Upper lobe of left lung (tissue), 4 donors: ENCODE measurements around the gene PTRH2.

ENCODE experiments used
- CTCF ChIP-seq, 6 experiments: fragments of 450-650 bp in 4 of 6; fragments of 200-600 bp in 2 of 6; sonication (generic) in 2 of 6; IDR thresholded peaks; one replicate each; pipeline ENCODE4 v1.5.1; 2016 to 2019; ENCODE audit warnings: antibody characterized with exemption in 6 of 6
- POLR2A ChIP-seq, 4 donors: fragments of 450-650 bp; IDR thresholded peaks; one replicate each; pipeline ENCODE4 v1.5.1; 2016 to 2017; ENCODE audit warnings: antibody characterized with exemption in 4 of 4, mild to moderate bottlenecking in 2 of 4

- TF ChIP-seq CTCF (IDR thresholded peaks at IDR 0.05) (no peak), POLR2A (IDR thresholded peaks at IDR 0.05) (no peak)
Measured at GRCh38 chr17:59714255-59714654, 7.0 kb upstream of the PTRH2 start.
